HUES64 (cell line): Measurements from ENCODE around the gene GNGT1. TPM values are rescaled to one million over a fixed set of nuclear protein-coding genes. Genes with fewer than 3 reads are reported as not detected.

Experiments used
- H3K27ac ChIP-seq: 2 replicates; pipeline ENCODE4 v1.7.0; 2013; ENCODE audit warnings: low read depth, low read length, inconsistent platforms
- H3K27me3 ChIP-seq: 2 replicates; pipeline ENCODE4 v1.6.1; 2013; ENCODE audit warnings: mild to moderate bottlenecking, low read length; ENCODE audit not compliant: insufficient read depth
- H3K36me3 ChIP-seq: 2 replicates; pipeline ENCODE4 v1.6.1; 2013; ENCODE audit warnings: mild to moderate bottlenecking, low read length; ENCODE audit not compliant: insufficient read depth
- H3K4me1 ChIP-seq: 2 replicates; pipeline ENCODE4 v1.6.1; 2013; ENCODE audit warnings: mild to moderate bottlenecking, low read length, moderate library complexity; ENCODE audit not compliant: insufficient read depth
- H3K4me3 ChIP-seq: 2 replicates; pipeline ENCODE4 v1.5.1; 2013; ENCODE audit warnings: mild to moderate bottlenecking, low read length, moderate library complexity
- H3K9ac ChIP-seq: 2 replicates; pipeline ENCODE4 v1.6.1; 2013; ENCODE audit warnings: mild to moderate bottlenecking, low read depth, low read length
- H3K9me3 ChIP-seq: 2 replicates; pipeline ENCODE4 v1.6.1; 2013; ENCODE audit warnings: low read depth, low read length; ENCODE audit not compliant: insufficient read depth
- WGBS: fragments of 150-250, 120-280 bp; methylation state at CpG from one replicate; pipeline ENCODE4 v1.1.7; 2013; ENCODE audit warnings: missing lambda C conversion rate; 5-methylcytosine and 5-hydroxymethylcytosine counted together
- polyA plus RNA-seq, 2 experiments: library from polyadenylated mRNA; stranded (reverse); fragments of 50-300 nt; gene quantifications; one replicate each; pipeline ENCODE4 v1.2.3, GENCODE V29; 2013

Gene GNGT1
- not detected for polyA plus RNA-seq (2013, experiment 1 of 2)
- 0.32 TPM for polyA plus RNA-seq (2013, experiment 2 of 2)

GRCh38 chr7:93906267-93906666 is at the start of gene GNGT1:
GNGT1 (plus strand) TSS chr7:93906567; CDS start chr7:93906747, 180 bp downstream.
- Histone ChIP-seq H3K9ac (no peak within 1 kb of the TSS), H3K9me3 (no peaks in the 10 kb centered on the region), H3K4me1 (no peaks in the 10 kb centered on the region), H3K36me3 (no peaks in the 10 kb centered on the region), H3K27ac (no peak within 1 kb of the TSS), H3K27me3 (no peaks in the 10 kb centered on the region), H3K4me3 (no peak within 1 kb of the TSS)
- WGBS: 100% methylated on average over 1 of the region's 3 CpGs

GRCh38 chr7:93858857-93859256 is 47.5 kb upstream of the GNGT1 start:
- Histone ChIP-seq H3K9ac (no peak overlapping the region), H3K27ac (no peak overlapping the region), H3K4me3 (no peak overlapping the region), H3K4me1 (no peaks in the 10 kb centered on the region), H3K27me3 (no peaks in the 10 kb centered on the region), H3K36me3 (no peaks in the 10 kb centered on the region), H3K9me3 (no peaks in the 10 kb centered on the region)
- 92% methylated on average over 1 of the region's 2 CpGs for WGBS

GRCh38 chr7:93860261-93860660 is 46.1 kb upstream of the GNGT1 start:
- Histone ChIP-seq H3K4me1 (no peaks in the 10 kb centered on the region), H3K27me3 (no peaks in the 10 kb centered on the region), H3K27ac (no peak overlapping the region), H3K4me3 (no peak overlapping the region), H3K9me3 (no peaks in the 10 kb centered on the region), H3K9ac (no peak overlapping the region), H3K36me3 (no peaks in the 10 kb centered on the region)
- no CpG with 5 or more reads among the region's 1 CpG for WGBS

- WGBS: 94% methylated on average over 3 of the region's 4 CpGs
- H3K4me3 ChIP-seq: no peak overlapping the region
- H3K27ac ChIP-seq: no peak overlapping the region
- H3K36me3 ChIP-seq: no peaks in the 10 kb centered on the region
- H3K9ac ChIP-seq: no peak overlapping the region
- no peaks in the 10 kb centered on the region for H3K4me1 ChIP-seq
- no peaks in the 10 kb centered on the region for H3K27me3 ChIP-seq
- no peaks in the 10 kb centered on the region for H3K9me3 ChIP-seq
These were observed 44.9 kb upstream of the GNGT1 start for GRCh38 chr7:93861325-93861949.

GRCh38 chr7:93862651-93863050 is 43.7 kb upstream of the GNGT1 start:
- Histone ChIP-seq H3K27me3 (no peaks in the 10 kb centered on the region), H3K9me3 (no peaks in the 10 kb centered on the region), H3K36me3 (no peaks in the 10 kb centered on the region), H3K4me3 (no peak overlapping the region), H3K4me1 (no peaks in the 10 kb centered on the region), H3K9ac (no peak overlapping the region), H3K27ac (no peak overlapping the region)
- 95% methylated on average over 2 of the region's 2 CpGs for WGBS

GRCh38 chr7:93866886-93867285 is 39.5 kb upstream of the GNGT1 start:
- WGBS: 100% methylated on average over 3 of the region's 3 CpGs
- H3K9me3 ChIP-seq: no peaks in the 10 kb centered on the region
- no peak overlapping the region for H3K4me3 ChIP-seq
- no peak overlapping the region for H3K27ac ChIP-seq
- no peak overlapping the region for H3K9ac ChIP-seq
- H3K4me1 ChIP-seq: no peaks in the 10 kb centered on the region
- H3K36me3 ChIP-seq: no peaks in the 10 kb centered on the region
- H3K27me3 ChIP-seq: no peaks in the 10 kb centered on the region

GRCh38 chr7:93873998-93874574 is 32.3 kb upstream of the GNGT1 start:
- no peak overlapping the region for H3K9ac ChIP-seq
- H3K4me1 ChIP-seq: no peaks in the 10 kb centered on the region
- no peaks in the 10 kb centered on the region for H3K27me3 ChIP-seq
- H3K9me3 ChIP-seq: peaks cover 14% of the 10 kb centered on the region
- no peak overlapping the region for H3K4me3 ChIP-seq
- 58% methylated on average over 1 of the region's 1 CpG for WGBS
- peaks cover 6% of the 10 kb centered on the region; the same call in 1 of the 2 replicates for H3K36me3 ChIP-seq
- H3K27ac ChIP-seq: peak overlapping the region; percentile 75; the same call in 1 of the 2 replicates

- Histone ChIP-seq H3K27ac (no peak overlapping the region), H3K9ac (no peak overlapping the region), H3K4me3 (no peak overlapping the region), H3K36me3 (peaks cover 6% of the 10 kb centered on the region; the same call in 1 of the 2 replicates), H3K9me3 (peaks cover 18% of the 10 kb centered on the region), H3K27me3 (no peaks in the 10 kb centered on the region), H3K4me1 (no peaks in the 10 kb centered on the region)
- WGBS: 97% methylated on average over 3 of the region's 3 CpGs
These were observed 28.6 kb upstream of the GNGT1 start for GRCh38 chr7:93877742-93878141.

- peaks cover 6% of the 10 kb centered on the region; the same call in 1 of the 2 replicates for H3K36me3 ChIP-seq
- no peak overlapping the region for H3K4me3 ChIP-seq
These were observed 27.0 kb upstream of the GNGT1 start for GRCh38 chr7:93879356-93879755.

GRCh38 chr7:93882468-93882867 is 23.9 kb upstream of the GNGT1 start:
- no peaks in the 10 kb centered on the region for H3K4me1 ChIP-seq
- H3K36me3 ChIP-seq: no peaks in the 10 kb centered on the region

More at GRCh38 chr7:93879356-93879755, 27.0 kb upstream of the GNGT1 start:
- no peaks in the 10 kb centered on the region for H3K27me3 ChIP-seq
- no peaks in the 10 kb centered on the region for H3K4me1 ChIP-seq
- H3K27ac ChIP-seq: no peak overlapping the region
- H3K9me3 ChIP-seq: peaks cover 16% of the 10 kb centered on the region
- no peak overlapping the region for H3K9ac ChIP-seq

GRCh38 chr7:93883078-93883916 is 23.1 kb upstream of the GNGT1 start:
- peaks cover 5% of the 10 kb centered on the region; the same call in 1 of the 2 replicates for H3K9me3 ChIP-seq
- no peak overlapping the region for H3K27ac ChIP-seq
- no peak overlapping the region for H3K9ac ChIP-seq
- H3K36me3 ChIP-seq: no peaks in the 10 kb centered on the region
- H3K4me1 ChIP-seq: no peaks in the 10 kb centered on the region
- WGBS: 88% methylated on average over 3 of the region's 3 CpGs
- H3K4me3 ChIP-seq: no peak overlapping the region
- H3K27me3 ChIP-seq: no peaks in the 10 kb centered on the region

More at GRCh38 chr7:93882468-93882867, 23.9 kb upstream of the GNGT1 start:
- Histone ChIP-seq H3K9ac (no peak overlapping the region), H3K9me3 (peaks cover 5% of the 10 kb centered on the region; the same call in 1 of the 2 replicates), H3K27me3 (no peaks in the 10 kb centered on the region), H3K27ac (no peak overlapping the region), H3K4me3 (no peak overlapping the region)
